Keratinocyte (primary cell): Measurements from ENCODE around the gene RERG.

Experiments used
- EZH2 ChIP-seq: IDR thresholded peaks from one replicate; pipeline ENCODE4 v1.6.1; 2012; ENCODE audit warnings: inconsistent platforms, mild to moderate bottlenecking, low read length, moderate library complexity
- TF ChIP-seq, protein P1 (sequence below), 3 experiments: IDR thresholded peaks in 1 of 3; conservative IDR thresholded peaks in 1 of 3; optimal IDR thresholded peaks in 1 of 3; 2 replicates in 2 of 3; 3 replicates in 1 of 3; pipeline versions ENCODE3 to v1.5.1; 2011; ENCODE audit warnings: low read length in 3 of 3, mild to moderate bottlenecking in 3 of 3, moderate library complexity in 2 of 3, control low read depth in 1 of 3, inconsistent platforms in 1 of 3; ENCODE audit not compliant: insufficient read depth in 2 of 3; ENCODE audit errors: extremely low read depth in 1 of 3

DNA sequence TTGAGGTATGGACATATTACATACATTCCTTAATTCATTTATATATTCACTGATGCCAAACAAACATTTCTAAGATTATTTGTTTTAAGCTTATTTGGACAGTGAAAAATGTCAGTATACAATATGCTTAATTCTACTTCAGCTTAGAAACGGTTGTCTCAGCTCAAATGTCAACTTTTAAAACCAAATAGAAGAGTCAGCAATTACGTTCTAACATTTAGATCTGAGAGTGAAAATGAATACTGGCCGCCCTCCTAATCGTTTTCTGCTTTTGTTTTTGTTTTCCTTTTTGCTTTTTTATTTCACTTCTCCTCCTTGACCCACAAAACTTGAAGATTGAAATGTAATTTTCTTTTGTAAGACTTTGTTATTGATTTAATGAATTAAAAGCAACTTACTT is 19.7 kb upstream of the RERG start:
- TF ChIP-seq, protein P1, sequence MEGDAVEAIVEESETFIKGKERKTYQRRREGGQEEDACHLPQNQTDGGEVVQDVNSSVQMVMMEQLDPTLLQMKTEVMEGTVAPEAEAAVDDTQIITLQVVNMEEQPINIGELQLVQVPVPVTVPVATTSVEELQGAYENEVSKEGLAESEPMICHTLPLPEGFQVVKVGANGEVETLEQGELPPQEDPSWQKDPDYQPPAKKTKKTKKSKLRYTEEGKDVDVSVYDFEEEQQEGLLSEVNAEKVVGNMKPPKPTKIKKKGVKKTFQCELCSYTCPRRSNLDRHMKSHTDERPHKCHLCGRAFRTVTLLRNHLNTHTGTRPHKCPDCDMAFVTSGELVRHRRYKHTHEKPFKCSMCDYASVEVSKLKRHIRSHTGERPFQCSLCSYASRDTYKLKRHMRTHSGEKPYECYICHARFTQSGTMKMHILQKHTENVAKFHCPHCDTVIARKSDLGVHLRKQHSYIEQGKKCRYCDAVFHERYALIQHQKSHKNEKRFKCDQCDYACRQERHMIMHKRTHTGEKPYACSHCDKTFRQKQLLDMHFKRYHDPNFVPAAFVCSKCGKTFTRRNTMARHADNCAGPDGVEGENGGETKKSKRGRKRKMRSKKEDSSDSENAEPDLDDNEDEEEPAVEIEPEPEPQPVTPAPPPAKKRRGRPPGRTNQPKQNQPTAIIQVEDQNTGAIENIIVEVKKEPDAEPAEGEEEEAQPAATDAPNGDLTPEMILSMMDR (optimal IDR thresholded peaks at IDR 0.05 in 1 of 3, IDR thresholded peaks at IDR 0.05 in 1 of 3, conservative IDR thresholded peaks at IDR 0.05 in 1 of 3; ENCODE audit: extremely low read depth in 1 of 3, insufficient read depth in 2 of 3, low read length in 3 of 3) = no peak
- TF ChIP-seq EZH2 = no peak
